ENCODE measurements around the gene TWF2.

GRCh38 chr3:52248165-52248541 lies 9.2 kb upstream of the TWF2 start:
- TF ChIP-seq CTCF (IDR thresholded peaks at IDR 0.05) (no peak), REST (IDR thresholded peaks at IDR 0.05) (no peak), MYC (IDR thresholded peaks at IDR 0.05; ENCODE audit: borderline replicate concordance, low read length) (no peak), SREBF2 (IDR thresholded peaks at IDR 0.05) (no peak), MAX (IDR thresholded peaks at IDR 0.05) (no peak), RFX5 (IDR thresholded peaks at IDR 0.05) (no peak), POLR2A (IDR thresholded peaks at IDR 0.05; ENCODE audit: low read length) (no peak), NFE2L2 (conservative IDR thresholded peaks at IDR 0.05; ENCODE audit: low read length) (no peak), EP300 (IDR thresholded peaks at IDR 0.05) (no peak), CHD4 (IDR thresholded peaks at IDR 0.05; ENCODE audit: borderline replicate concordance) (no peak), ZC3H11A (IDR thresholded peaks at IDR 0.05) (no peak), SMC3 (IDR thresholded peaks at IDR 0.05) (no peak), NR3C1 (IDR thresholded peaks at IDR 0.05) (no peak)

All from A549 (cell line).